GM12878 (cell line): ENCODE measurements around the gene SLCO2A1. TPM values are rescaled to one million over a fixed set of nuclear protein-coding genes. Genes with fewer than 3 reads are reported as not detected.

ENCODE experiments used
- ATAC-seq: fragments of 200-7000 bp; cut with Tn5 transposase; 3 replicates; pipeline ENCODE4 v1.9.1; 2020; ENCODE audit warnings: mild to moderate bottlenecking, moderate library complexity
- BruUV-seq: library from RNA; stranded (reverse); fragments of 400-500 nt; replicated peaks from 2 replicates; lab custom pipeline; 2021; lab: Mats Ljungman, UMichigan
- CTCF ChIA-PET: fragments of 300-600 bp; sonication (Branson Sonifier 250); formaldehyde crosslinking; extraction: SDS; loops from one replicate; lab custom pipeline; 2021; ENCODE audit warnings: inconsistent platforms; lab: Yijun Ruan, JAX
- POLR2A ChIA-PET: fragments of 350-600 bp; formaldehyde crosslinking; extraction: SDS; loops from one replicate; lab custom pipeline; 2021; ENCODE audit warnings: inconsistent platforms; lab: Charles Lee
- RAD21 ChIA-PET: fragments of 300-600 bp; sonication (Branson Sonifier 250); formaldehyde crosslinking; loops from one replicate; lab custom pipeline; 2023; ENCODE audit warnings: antibody characterized with exemption; ENCODE audit not compliant: unreplicated experiment; lab: Charles Lee
- SMC1A ChIA-PET: fragments of 300-600 bp; sonication (Branson Sonifier 250); formaldehyde crosslinking; loops from one replicate; lab custom pipeline; 2023; ENCODE audit not compliant: unreplicated experiment, uncharacterized antibody; lab: Charles Lee
- DNase-seq: peaks from one replicate; pipeline ENCODE4 v3.0.0-alpha.2; 2011; ENCODE audit warnings: low read depth, low spot score
- FAIRE-seq: peaks from 3 replicates; lab custom pipeline; 2011; peaks lifted over from hg19 to GRCh38; lab: Jason Lieb, UNC
- H2AFZ ChIP-seq: 2 replicates; pipeline ENCODE4 v1.6.0; 2011; ENCODE audit warnings: low read depth, low read length, control low read depth; ENCODE audit not compliant: control insufficient read depth
- H3K27ac ChIP-seq: 2 replicates; pipeline ENCODE4 v1.5.1; 2011; ENCODE audit warnings: control low read depth; ENCODE audit not compliant: control insufficient read depth, insufficient read depth
- H3K27me3 ChIP-seq, 2 experiments: replicated peaks in 1 of 2; 2 replicates each; pipeline versions ENCODE4 v1.6.0 to v1.6.1; 2011; ENCODE audit warnings: low read length in 1 of 2; ENCODE audit not compliant: control insufficient read depth in 2 of 2, insufficient read depth in 2 of 2
- H3K36me3 ChIP-seq, 2 experiments: 2 replicates each; pipeline ENCODE4 v1.5.1; 2011; ENCODE audit warnings: low read length in 1 of 2; ENCODE audit not compliant: control insufficient read depth in 2 of 2, insufficient read depth in 2 of 2
- H3K4me1 ChIP-seq: 2 replicates; pipeline ENCODE4 v1.6.1; 2011; ENCODE audit warnings: mild to moderate bottlenecking, low read length, moderate library complexity, mixed read lengths; ENCODE audit not compliant: control insufficient read depth, insufficient read depth
- H3K4me2 ChIP-seq: 2 replicates; pipeline ENCODE4 v1.6.0; 2011; ENCODE audit warnings: control low read depth; ENCODE audit not compliant: control insufficient read depth, insufficient read depth
- H3K4me3 ChIP-seq: fragments of 200-600 bp; sonication (generic); 2 replicates; pipeline ENCODE4 v1.5.1; 2016
- H3K79me2 ChIP-seq: 2 replicates; pipeline ENCODE4 v1.6.0; 2011; ENCODE audit warnings: low read length; ENCODE audit not compliant: control insufficient read depth, insufficient read depth
- H3K9ac ChIP-seq: 2 replicates; pipeline ENCODE4 v1.8.0; 2011; ENCODE audit warnings: low read length, control low read depth, mixed read lengths; ENCODE audit not compliant: control insufficient read depth, insufficient read depth
- H3K9me3 ChIP-seq: replicated peaks from 3 replicates; pipeline ENCODE4 v1.5.1; 2011; ENCODE audit warnings: mild to moderate bottlenecking, low read length; ENCODE audit not compliant: control insufficient read depth, insufficient read depth
- H4K20me1 ChIP-seq: 2 replicates; pipeline ENCODE4 v1.6.0; 2011; ENCODE audit not compliant: control insufficient read depth, insufficient read depth
- ATF7 ChIP-seq: fragments of 450-650 bp; IDR thresholded peaks from 2 replicates; pipeline ENCODE4 v1.6.1; 2016; ENCODE audit warnings: low read depth, mild to moderate bottlenecking
- BACH1 ChIP-seq: fragments of 450-650 bp; IDR thresholded peaks from 2 replicates; pipeline ENCODE4 v1.6.1; 2017; ENCODE audit warnings: mild to moderate bottlenecking, borderline replicate concordance
- BCL11A ChIP-seq: IDR thresholded peaks from 2 replicates; pipeline ENCODE4 v1.6.1; 2011; ENCODE audit warnings: low read depth, low read length
- BRCA1 ChIP-seq: IDR thresholded peaks from 2 replicates; pipeline ENCODE4 v1.6.1; 2011; ENCODE audit warnings: low read depth, low read length, improper control_type of control experiment
- HDAC6 ChIP-seq: fragments of 200-600 bp; sonication (generic); IDR thresholded peaks from one replicate; pipeline ENCODE4 v1.8.0; 2017; ENCODE audit warnings: antibody characterized with exemption; ENCODE audit not compliant: unreplicated experiment
- KLF5 ChIP-seq: fragments of 450-650 bp; IDR thresholded peaks from 2 replicates; pipeline ENCODE4 v1.6.1; 2014; ENCODE audit warnings: mild to moderate bottlenecking; ENCODE audit not compliant: partially characterized antibody
- MAX ChIP-seq: IDR thresholded peaks from 2 replicates; pipeline ENCODE4 v1.6.1; 2012; ENCODE audit warnings: low read depth, low read length, improper control_type of control experiment
- NFYB ChIP-seq: IDR thresholded peaks from 2 replicates; pipeline ENCODE4 v1.6.1; 2011; ENCODE audit warnings: low read depth, mild to moderate bottlenecking, low read length, improper control_type of control experiment, moderate library complexity; ENCODE audit not compliant: insufficient read depth
- RAD21 ChIP-seq: IDR thresholded peaks from 2 replicates; pipeline ENCODE4 v1.6.1; 2011; ENCODE audit warnings: mild to moderate bottlenecking, low read depth, low read length, moderate library complexity; ENCODE audit not compliant: insufficient read depth
- SMC3 ChIP-seq: IDR thresholded peaks from 2 replicates; pipeline ENCODE4 v1.6.1; 2011; ENCODE audit warnings: low read length, improper control_type of control experiment, borderline replicate concordance
- WGBS: methylation state at CpG from one replicate; pipeline ENCODE4 v1.1.6; 2016; ENCODE audit warnings: low lambda C conversion rate; ENCODE audit not compliant: insufficient replicate concordance, insufficient coverage; ENCODE audit errors: missing lambda C conversion rate; 5-methylcytosine and 5-hydroxymethylcytosine counted together
- in situ Hi-C: fragments of 300-500 bp; cut with MboI; formaldehyde crosslinking; loops from 9 replicates; pipeline ENCODE4 v1.14.3; 2018; ENCODE audit warnings: mixed read lengths
- intact Hi-C: fragments of 100-400 bp; cut with micrococcal nuclease; formaldehyde crosslinking; loops from one replicate; pipeline ENCODE4 v1.14.2; 2022; ENCODE audit not compliant: unreplicated experiment
- polyA plus RNA-seq, 11 experiments: library from polyadenylated mRNA; depleted of rRNA in 4 of 11; unstranded in 6 of 11; stranded (reverse) in 5 of 11; fragments of >200 nt; fragmentation: Nextera tagmentation in 4 of 11; fragmentation: Illumina TruSeq in 1 of 11; extraction: Ambion mirVana in 4 of 11; extraction: Trizol in 1 of 11; gene quantifications; 1 replicate in 1 of 11; 2 replicates in 10 of 11; pipeline versions ENCODE4 v1.2.1 to v1.2.3, GENCODE V29; 2011 to 2016; ENCODE audit warnings: inconsistent platforms in 2 of 11, missing spikeins in 2 of 11, low read depth in 1 of 11
- total RNA-seq, 4 experiments: library from RNA; depleted of rRNA in 3 of 4; stranded (reverse); fragments of >200 nt in 3 of 4; fragmentation: Illumina TruSeq in 1 of 4; extraction: Trizol in 1 of 4; gene quantifications; 2 replicates each; pipeline versions ENCODE4 v1.2.1 to v1.2.3, GENCODE V29; 2013 to 2021
- TF ChIP-seq, protein P1 (sequence below): IDR thresholded peaks from 2 replicates; pipeline ENCODE4 v1.6.1; 2011; ENCODE audit warnings: low read depth, mild to moderate bottlenecking, low read length, moderate library complexity, borderline replicate concordance; ENCODE audit errors: extremely low read depth

SLCO2A1 gene
- total and polyA plus RNA-seq, 10 of the 15 experiments (the other 5 are each of a cell fraction or from before 2014, with no cell fraction given): 0.05 TPM; not detected in 9

- TF ChIP-seq, protein P1, sequence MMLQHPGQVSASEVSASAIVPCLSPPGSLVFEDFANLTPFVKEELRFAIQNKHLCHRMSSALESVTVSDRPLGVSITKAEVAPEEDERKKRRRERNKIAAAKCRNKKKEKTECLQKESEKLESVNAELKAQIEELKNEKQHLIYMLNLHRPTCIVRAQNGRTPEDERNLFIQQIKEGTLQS: no peak
- TF ChIP-seq KLF5 (no peak), SMC3 (no peak), BRCA1 (no peak), ATF7 (no peak), NFYB (no peak), MAX (no peak), HDAC6 (no peak), BCL11A (no peak)
Observed at GRCh38 chr3:133939463-133939835, 90.3 kb downstream of the SLCO2A1 start (continued).

- ChIA-PET CTCF (no interaction called here), POLR2A (no interaction called here), SMC1A (no interaction called here), RAD21 (no interaction called here)
- no peaks in the 10 kb centered on the region for H4K20me1 ChIP-seq
- H3K27ac ChIP-seq: no peak overlapping the region
- DNase-seq: no peak
- H3K4me1 ChIP-seq: no peaks in the 10 kb centered on the region
- H3K36me3 ChIP-seq: no peaks in the 10 kb centered on the region
- no peaks in the 10 kb centered on the region for H3K9me3 ChIP-seq
- FAIRE-seq: no peak
- 0% methylated on average over 2 of the region's 2 CpGs for WGBS
- ATAC-seq: no peak
- no peaks in the 10 kb centered on the region for H3K79me2 ChIP-seq
- H3K4me2 ChIP-seq: no peak overlapping the region
- H3K4me3 ChIP-seq: no peak overlapping the region
- H2AFZ ChIP-seq: no peak overlapping the region
- in situ Hi-C loops: loop anchor here (10.0 kb wide), 2 partner anchors 276 to 1204 kb away; no protein-coding TSS in a partner anchor
- TF ChIP-seq RAD21 (0 out of 2 replicates have a peak, but pooled peaks have one; percentile 10), BACH1 (no peak)
- H3K9ac ChIP-seq: no peak overlapping the region
- H3K27me3 ChIP-seq: no peaks in the 10 kb centered on the region; a peak in 1 of 4 replicates
- intact Hi-C loops: no loop called here
- no TSS peak for BruUV-seq
Observed at GRCh38 chr3:133938770-133939462, 90.8 kb downstream of the SLCO2A1 start.
